Fibroblast of peridontal ligament (primary cell): ENCODE results near the gene RAB40AL.
"Not testable (repeated sequence)": the region's sequence is repeated elsewhere in the genome, so short reads cannot be mapped to it uniquely, and the experiment has no call there.

Source experiments
- DNase-seq: peaks from one replicate; pipeline ENCODE4 v3.0.0-alpha.2; 2010; ENCODE audit errors: extremely low read depth

The RAB40AL gene, protein sequence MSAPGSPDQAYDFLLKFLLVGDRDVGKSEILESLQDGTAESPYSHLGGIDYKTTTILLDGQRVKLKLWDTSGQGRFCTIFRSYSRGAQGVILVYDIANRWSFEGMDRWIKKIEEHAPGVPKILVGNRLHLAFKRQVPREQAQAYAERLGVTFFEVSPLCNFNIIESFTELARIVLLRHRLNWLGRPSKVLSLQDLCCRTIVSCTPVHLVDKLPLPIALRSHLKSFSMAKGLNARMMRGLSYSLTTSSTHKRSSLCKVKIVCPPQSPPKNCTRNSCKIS

DNA sequence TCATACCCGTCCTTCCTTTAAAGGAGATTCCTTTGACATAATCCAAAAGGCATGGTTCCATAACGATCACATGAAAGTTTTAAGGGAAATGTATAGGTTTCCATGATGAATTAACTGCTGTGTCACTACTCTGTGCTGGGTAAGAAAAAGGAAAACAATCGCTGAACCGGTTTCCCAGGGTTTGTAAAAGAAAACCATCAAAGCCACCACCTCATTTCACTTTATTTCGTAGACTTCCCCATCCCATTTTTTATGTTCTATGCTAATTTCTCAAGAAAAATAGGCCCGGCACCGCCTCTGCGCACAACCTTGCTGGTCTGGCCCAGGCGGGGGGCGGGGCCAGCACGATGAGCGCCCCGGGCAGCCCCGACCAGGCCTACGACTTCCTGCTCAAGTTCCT, at the start of gene RAB40AL:
RAB40AL (plus strand) TSS at position 301 of the 400 bp plus-strand sequence; CDS start at position 348, 47 bp downstream.
- DNase-seq, result not testable (repeated sequence)

DNA sequence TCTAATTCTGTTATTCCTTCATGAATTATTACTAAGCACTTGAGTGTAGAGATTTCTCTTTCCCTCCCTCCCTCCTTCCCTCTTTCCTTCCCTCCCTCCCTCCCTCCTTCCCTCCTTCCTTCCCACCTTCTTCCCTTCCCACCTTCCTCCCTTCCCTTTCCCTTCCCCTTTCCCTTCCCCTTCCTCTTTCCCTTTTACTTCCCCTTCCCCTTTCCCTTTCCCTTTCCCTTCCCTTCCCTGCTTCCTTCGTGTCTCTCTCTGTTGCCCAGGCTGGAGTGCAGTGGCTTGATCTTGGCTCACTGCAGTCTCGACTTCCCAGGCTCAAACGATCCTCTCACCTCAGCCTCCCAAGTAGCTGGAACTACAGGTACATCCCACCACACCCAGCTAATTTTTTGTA, 49.4 kb upstream of the RAB40AL start:
- DNase-seq, result no peak

DNA sequence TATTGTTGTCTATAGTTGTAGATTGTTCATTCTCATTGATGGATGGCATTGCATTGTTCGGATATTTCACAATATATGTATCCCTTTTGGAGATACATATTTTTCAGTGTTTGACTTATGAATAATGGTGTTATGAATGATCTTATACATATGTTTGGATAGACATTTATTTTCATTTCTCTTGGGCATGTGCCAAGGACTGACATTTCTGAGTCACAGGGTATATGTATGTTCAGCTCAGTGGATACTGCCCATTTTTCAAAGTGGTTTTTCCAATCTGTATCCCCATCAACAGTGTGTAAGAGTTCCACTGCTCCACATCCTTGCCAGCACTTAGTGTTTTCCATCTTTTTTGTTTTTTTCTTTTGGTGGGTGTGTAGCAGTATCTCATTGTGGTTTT, 45.0 kb upstream of the RAB40AL start:
- no peak for DNase-seq

DNA sequence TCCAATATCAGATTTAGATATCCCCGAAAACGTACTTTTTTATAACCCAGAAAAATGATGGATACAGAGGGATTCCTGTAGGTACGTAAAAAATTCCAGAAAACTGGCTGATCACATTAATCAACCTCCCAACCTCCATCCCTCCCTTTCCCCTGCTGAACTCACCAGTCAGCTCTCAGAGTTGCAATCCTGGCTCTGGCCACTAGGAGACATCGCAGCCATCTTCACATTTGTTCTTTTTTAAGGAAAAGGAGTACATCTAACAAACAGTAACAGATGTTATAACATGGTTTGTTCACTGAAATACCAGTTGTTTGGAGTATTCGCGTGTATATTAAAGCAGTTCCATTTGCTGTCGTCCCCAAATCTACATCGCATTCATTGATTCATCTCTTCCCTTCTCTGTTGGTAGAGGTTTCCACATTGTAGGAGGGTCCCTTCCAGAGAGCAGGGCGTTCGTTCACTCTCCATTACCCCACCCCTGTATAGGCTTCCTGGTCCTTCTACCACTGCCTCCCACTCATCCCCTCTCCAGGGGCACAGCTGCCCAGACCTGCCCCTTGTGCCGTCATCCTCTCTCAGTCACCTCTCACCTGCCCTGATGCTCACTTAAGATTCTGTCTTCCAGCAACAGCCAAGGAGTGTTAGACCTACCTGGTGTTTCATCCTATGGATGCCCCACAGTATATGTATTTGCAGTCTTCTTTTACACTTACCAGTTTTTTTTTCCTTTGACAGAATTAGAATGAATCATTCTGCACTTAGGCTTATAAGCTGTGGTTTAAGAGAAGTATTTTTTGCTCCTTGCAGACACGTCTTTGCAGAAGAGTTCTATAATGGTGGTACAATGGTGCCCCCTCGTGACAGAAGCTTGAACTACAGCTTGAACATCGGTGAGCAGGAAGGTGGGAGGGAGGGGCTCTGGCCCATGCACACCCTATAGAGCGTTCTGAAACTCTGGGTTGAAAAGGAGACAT, 36.8 kb upstream of the RAB40AL start:
- peak; percentile 77 for DNase-seq

DNA sequence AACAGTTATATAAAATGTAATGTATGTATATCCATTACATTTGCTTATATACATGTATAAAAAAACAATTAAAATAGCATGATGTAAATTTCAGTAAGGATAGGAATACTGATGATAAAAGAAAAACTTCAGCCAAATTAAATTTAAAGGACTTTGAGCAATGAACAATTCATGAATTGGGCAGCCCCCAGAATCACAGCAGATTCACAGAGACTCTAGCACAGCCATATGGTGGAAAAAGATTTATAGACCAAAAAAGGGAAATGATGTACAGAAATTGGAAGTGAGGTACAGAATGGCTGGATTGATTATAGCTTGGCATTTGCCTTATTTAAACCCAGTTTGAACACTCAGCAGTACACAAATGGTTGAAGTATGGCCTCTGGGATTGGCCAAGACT, 34.7 kb upstream of the RAB40AL start:
- no peak for DNase-seq

DNA sequence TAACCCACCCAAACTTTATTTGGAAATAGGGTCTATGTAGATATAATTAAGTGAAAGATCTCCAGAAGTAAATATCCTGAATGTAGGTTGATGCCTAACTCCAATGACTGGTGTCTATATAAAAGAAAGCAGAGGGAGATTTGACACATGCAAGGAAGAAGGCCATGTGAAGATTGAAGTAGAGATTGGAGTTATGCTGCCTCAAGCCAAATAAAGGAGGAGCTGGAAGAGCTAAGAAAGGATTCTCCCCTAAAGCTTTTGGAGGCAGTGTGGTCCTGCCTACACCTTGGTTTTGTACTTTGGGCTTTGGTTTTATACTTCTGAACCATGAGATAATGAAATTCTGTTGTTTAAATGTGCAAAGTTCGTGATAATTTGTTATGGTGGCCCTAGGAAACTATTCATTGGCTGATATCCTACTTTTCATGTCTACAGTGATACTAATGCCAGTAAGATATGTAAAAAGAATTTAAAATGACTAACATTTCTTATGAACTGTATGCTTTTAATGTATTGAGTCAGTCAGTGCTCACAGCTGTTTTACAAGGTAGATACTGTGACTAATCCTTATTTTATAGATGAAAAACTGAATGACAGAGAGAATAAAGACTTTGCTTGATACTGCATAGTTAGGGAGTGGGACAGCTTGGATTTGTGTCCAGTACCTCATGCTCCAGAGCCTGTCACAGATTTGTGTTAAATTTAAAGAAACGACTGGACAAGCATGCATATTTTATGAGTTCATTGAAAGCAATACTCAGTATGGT, 5.9 kb upstream of the RAB40AL start:
- no peak for DNase-seq

DNA sequence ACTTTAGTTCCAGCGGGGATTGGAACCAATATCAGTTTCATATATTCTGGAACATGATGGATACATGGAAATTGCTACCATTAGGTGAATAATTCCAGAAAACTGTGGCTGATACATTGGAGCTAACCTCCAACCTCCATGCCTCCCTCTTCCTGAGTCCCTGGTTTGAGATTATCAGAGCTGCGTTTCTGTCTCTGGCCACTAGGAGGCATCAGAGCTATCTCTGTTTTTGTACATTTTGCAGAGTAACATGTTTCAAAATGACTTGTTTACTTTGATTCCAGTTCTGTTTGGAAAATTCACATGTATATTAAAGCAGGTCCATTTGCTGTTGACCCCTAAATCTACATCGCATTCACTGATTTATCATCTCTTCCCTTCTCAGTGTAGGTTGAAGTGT, 2.4 kb upstream of the RAB40AL start:
- peak; percentile 32 for DNase-seq

DNA sequence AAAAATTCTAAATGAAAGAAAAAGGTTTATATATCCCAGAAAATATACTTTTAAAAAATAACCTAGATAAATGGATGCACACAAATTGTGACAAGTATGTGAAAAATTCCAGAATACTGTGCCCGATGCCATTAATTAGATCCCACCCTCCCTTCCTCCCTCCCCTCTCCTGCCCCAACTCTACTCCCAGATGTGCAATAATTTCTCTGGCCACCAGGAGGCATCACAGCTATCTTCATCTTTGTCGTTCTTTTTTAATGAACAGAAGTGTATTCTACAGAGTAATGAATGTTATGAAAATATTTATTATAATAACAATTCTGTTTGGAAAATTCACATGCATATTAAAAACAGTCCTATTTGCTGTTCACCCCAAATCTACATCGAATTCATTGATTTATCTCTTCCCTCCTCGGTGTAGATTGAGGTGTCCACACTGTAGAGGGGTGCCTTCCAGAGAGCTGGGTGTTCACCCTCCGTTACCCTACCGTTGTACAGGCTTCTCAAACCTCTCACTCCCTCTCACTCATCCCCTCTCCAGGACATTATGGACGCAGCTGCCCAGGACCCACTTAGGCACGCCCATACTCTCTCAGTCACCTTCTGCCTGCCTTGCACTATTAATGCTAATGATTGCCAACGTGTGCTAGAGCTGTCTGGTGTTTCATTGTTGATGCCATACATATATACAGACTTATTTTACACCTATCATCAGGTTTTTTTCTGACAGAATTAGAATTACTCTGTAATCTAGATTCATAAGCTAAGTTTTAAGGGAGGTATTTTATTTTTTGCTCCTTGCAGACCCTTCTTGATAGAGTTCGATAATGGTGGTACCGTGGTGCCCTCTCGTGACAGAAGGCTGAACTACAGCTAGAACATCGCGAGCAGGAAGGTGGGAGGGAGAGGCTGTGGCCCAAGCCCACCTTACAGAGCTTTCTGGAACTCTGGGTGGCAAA, 14.1 kb downstream of the RAB40AL start:
- peak; percentile 60 for DNase-seq

DNA sequence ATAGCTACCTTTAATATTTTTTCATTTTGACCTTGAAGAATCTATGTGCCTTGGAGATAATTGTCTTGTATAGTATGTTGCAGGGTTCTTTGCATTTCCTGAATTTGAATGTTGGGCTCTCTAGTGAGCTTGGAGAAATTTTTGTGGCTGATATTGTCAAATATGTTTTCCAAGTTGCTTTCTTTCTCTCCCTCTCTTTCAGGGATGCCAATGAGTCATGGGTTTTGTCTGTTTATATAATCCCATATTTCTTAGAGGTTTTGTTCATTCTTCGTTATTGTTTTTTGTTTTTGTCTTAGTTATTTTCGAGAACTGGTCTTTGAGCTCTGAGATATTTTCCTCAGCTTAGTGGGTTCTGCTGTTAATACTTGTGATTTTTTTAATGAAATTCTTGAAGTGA, 20.7 kb downstream of the RAB40AL start:
- peak; percentile 61 for DNase-seq

DNA sequence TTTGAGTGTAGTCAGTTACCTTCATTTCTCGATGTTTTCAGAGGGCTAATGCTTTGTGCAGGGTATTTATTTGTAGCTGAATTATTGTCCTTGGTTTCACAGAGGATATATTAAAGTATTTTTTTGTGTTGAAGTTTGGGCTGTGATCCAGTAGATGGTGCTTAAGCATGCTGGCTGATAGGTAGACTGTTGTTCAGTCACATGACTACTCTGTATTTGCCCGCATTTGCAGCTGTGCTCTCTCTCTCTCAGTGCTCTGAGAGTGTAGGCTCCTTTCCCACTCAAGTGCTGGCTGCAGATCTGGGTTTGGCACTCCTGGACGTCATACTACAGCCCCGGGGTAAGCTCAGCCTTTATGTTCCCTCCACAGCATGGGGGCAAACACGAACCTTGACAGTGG, 21.7 kb downstream of the RAB40AL start:
- DNase-seq, result no peak

DNA sequence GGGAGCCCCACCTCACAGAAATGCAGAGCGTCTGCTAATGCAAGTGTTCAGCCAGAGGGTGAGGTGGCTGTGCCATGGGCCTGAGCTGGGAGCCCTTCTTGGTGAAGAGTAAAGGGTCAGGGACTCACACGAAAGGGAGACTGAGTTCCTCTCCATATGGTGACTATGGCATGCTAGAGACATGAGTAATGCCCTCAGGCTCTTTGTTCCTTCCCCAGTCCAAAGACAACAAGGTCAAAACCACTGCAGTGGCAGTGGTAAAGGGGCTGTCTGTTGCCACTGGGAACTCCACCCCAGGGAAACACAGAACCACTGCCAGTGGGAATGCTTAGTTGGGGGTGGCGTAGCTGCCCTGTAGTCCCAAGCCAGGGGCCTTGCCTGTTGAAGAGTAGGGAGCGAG, 22.4 kb downstream of the RAB40AL start:
- DNase-seq, result peak; percentile 60

DNA sequence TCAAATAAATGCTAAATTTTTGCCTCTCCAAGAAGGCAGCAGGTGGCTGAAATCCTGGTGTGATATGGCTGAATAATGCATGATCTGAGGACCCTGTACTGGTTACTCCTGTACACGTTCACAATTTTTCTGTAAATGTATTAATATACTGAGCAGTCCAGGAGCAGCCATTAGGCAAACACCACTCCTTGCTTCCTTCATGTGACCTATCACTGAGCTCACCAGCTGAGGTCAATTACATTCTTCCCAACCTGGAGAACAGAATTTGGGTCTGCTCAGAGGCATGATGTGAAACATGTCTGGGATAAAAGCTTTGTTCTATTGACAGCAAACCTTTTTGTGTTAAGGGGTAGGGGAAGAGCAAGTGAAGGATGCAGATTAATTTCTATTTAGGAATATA, 26.9 kb downstream of the RAB40AL start:
- DNase-seq, result no peak

DNA sequence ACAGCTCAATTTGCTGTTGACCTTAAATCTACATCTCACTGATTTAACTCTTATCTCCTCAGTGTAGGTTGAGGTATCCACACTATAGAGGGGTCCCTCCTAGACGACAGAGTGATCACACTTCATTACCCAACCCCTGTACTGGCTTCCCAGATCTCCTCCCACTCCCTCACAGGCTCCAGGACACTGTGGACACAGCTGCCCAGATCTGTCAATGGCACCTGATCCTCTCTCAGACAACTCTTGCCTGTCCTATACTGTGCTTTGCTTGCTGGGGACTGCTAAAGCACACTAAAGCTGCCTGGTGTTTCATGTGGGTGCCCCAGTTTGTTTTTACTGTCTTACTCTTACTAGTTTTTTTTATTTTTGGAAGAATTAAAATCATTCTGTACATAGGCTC, 27.9 kb downstream of the RAB40AL start:
- no peak for DNase-seq

DNA sequence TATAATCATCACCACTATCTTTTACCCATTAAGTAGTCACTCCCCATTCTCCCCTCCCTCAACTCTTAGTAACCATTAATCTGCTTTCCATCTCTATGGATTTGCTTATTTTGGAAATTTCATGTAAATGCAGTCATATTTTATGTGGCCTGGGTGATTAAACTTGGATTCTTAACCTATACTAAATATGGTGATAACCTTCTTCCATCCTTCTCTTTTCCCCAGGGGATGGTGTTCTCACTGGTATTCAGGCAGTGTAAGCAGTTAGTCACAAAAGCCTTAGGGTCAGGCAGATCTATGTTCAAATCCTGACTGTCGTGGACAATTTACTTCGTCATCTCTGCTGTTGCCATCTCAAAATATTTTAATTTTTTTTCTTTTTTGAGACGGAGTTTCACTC, 29.6 kb downstream of the RAB40AL start:
- peak; percentile 40 for DNase-seq

DNA sequence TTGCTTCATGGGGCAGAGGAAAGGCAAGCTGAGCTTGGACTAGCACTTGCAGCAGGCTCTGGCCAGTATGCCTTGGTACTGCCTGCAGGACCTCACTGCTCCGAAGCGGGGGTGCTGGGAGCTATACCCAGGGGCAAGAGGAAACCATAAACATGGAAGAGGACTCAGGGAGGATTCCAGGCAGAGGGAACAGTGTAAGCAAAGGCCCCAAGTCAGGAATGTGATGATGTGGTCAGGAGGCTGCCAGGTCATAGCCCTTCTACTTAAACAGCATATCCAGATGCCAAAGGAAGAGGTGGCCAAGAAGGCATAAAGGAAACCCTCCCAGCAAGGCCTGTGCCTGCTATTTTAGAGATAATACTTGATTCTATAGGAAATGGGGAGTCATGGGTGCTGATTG, 31.1 kb downstream of the RAB40AL start:
- DNase-seq, result peak; percentile 1

DNA sequence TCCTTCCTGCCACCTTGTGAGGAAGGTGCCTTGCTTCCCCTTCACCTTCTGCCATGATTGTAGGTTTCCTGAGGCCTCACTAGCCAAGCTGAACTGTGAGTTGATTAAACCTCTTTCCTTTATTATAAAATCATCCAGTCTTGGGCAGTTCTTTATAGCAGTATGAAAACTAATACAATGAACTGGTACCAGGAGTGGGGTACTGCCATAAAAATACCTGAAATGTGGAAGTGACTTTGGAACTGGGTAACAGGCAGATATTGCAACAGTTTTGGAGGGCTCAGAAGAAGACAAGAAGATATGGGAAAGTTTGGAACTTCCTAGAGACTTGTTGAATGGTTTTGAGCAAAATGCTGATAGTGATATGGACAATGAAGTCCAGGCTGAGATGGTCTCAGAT, 34.5 kb downstream of the RAB40AL start:
- DNase-seq, result not testable (repeated sequence)

DNA sequence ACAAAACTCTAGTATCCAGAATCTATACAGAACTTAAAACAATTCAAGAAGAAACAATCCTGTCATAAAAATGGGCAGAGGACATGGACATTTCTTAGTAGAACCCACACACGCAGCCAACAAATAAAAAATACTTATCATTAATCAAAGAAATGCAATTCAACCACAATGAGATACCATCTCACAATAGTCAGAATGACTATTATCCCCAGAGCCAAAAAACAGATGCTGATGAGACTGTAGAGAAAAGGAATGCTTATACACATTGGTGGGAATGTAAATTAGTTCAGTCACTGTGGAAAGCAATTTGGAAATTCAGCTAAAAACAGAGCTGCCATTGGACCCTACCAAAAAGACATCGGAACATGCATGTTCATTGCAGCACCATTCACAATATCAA, 37.9 kb downstream of the RAB40AL start:
- peak; percentile 35 for DNase-seq

DNA sequence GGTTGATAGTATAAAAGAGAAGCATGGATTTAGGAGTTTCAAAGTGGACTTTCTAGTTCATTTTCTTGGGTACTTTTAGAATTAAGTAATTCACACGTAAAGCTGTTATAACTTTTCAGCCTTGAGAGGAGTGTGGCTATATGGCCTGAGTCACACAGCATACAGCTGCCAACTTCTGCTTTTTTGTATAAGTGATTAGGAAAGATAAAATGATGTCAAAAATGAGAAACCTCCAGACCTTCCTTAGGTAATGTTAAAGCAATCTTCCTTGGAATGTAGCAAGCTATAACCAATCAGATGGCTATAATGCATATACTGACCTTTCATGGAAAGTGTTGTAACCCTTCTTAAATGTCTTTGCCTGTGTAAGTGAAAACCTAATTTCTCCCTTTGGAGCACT, 39.2 kb downstream of the RAB40AL start:
- peak; percentile 45 for DNase-seq

DNA sequence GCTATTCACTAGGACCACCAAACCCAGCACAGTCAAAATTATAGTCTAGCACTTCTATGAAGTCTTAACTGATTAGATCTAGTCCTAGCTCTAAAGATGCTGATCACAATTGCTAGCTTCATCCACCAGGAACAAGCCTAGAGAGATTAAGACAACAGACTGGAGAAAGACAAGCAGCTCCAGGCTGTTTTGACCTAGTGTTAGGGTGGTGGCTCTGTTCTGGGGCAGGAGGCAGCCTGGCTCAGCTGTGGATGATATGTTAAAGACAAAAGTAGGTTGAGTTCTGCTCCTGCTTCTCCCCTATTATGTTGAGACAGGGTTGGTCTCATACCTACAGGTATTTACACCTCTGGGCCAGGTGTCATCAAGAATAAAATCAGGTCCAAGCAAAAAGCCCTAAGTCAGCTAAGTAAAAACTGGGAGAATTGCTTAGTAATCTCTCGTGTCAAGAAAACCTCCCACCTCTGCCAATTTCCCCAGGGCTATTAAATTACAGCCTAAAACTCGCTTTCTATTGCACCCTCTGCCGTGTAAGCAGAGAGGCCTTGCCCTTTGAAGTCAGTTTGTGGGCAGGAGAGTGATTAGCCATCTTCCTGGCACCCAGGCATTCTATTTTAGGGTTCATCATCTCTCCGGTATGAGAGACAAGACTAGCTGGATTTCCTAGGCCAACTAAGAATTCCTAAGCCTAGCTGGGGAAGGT, 39.9 kb downstream of the RAB40AL start:
- DNase-seq, result peak; percentile 71

DNA sequence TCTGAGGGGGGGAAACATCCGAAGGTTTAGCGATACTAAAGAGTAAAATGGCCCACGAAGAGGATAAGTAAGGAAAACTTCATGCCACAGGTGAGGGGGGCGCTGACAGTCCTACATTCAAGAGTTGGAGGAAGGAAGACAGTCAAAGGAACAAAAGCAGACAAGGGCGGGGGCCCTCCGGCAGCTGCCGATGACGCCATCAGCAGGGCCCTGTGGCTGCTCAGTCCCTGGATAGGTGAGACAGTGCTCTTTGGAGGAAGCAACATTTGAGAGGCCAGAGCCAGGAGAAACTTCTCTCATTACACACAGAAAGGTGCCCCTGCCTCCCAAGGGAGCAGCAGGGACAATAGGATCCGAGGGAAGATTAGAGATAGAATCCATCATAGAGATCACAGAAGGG, 41.5 kb downstream of the RAB40AL start:
- no peak for DNase-seq
